H9 (cell line): Measurements from ENCODE around the gene RUNDC1. TPM values are rescaled to one million over a fixed set of nuclear protein-coding genes. Genes with fewer than 3 reads are reported as not detected.
"Not testable (repeated sequence)": the region's sequence is repeated elsewhere in the genome, so short reads cannot be mapped to it uniquely, and the experiment has no call there.

Source experiments
- DNase-seq: peaks from one replicate; pipeline ENCODE4 v3.0.0-alpha.2; 2017
- H2AFZ ChIP-seq: one replicate; pipeline ENCODE4 v1.6.1; 2013; ENCODE audit warnings: mild to moderate bottlenecking, low read length, control low read depth, moderate library complexity
- H2AK5ac ChIP-seq: 2 replicates; pipeline ENCODE4 v1.6.1; 2013; ENCODE audit warnings: low read length, control low read depth, mixed read lengths; ENCODE audit not compliant: insufficient read length
- H2BK120ac ChIP-seq: one replicate; pipeline ENCODE4 v1.6.1; 2013; ENCODE audit warnings: low read depth, mild to moderate bottlenecking, low read length, control low read depth, inconsistent platforms; ENCODE audit not compliant: poor library complexity, severe bottlenecking
- H2BK12ac ChIP-seq: 2 replicates; pipeline ENCODE4 v1.6.1; 2013; ENCODE audit warnings: low read length, control low read depth, mixed read lengths, low read depth; ENCODE audit not compliant: insufficient read length
- H2BK15ac ChIP-seq: 2 replicates; pipeline ENCODE4 v1.6.1; 2013; ENCODE audit warnings: low read depth, low read length, control low read depth
- H2BK20ac ChIP-seq: one replicate; pipeline ENCODE4 v1.6.1; 2013; ENCODE audit warnings: low read depth, mild to moderate bottlenecking, low read length, control low read depth, inconsistent platforms; ENCODE audit not compliant: poor library complexity, severe bottlenecking
- H2BK5ac ChIP-seq: 2 replicates; pipeline ENCODE4 v1.6.1; 2013; ENCODE audit warnings: low read length, control low read depth, mixed read lengths; ENCODE audit not compliant: insufficient read length
- H3K14ac ChIP-seq: 2 replicates; pipeline ENCODE4 v1.6.1; 2013; ENCODE audit warnings: low read length, control low read depth; ENCODE audit not compliant: insufficient read depth
- H3K18ac ChIP-seq: 2 replicates; pipeline ENCODE4 v1.6.1; 2013; ENCODE audit warnings: low read depth, mild to moderate bottlenecking, mixed read lengths, low read length, control low read depth; ENCODE audit not compliant: insufficient read length
- H3K23ac ChIP-seq: 2 replicates; pipeline ENCODE4 v1.6.1; 2013; ENCODE audit warnings: low read length, control low read depth, mixed read lengths, low read depth; ENCODE audit not compliant: insufficient read length
- H3K23me2 ChIP-seq: 2 replicates; pipeline ENCODE4 v1.6.1; 2013; ENCODE audit warnings: low read depth, mild to moderate bottlenecking, mixed read lengths, low read length, control low read depth; ENCODE audit not compliant: insufficient read length, poor library complexity, severe bottlenecking
- H3K27ac ChIP-seq: 2 replicates; pipeline ENCODE4 v1.5.1; 2013; ENCODE audit warnings: low read length, control low read depth, mixed read lengths, low read depth; ENCODE audit not compliant: insufficient read length
- H3K27me3 ChIP-seq: 2 replicates; pipeline ENCODE4 v1.6.1; 2013; ENCODE audit warnings: low read length, control low read depth, inconsistent platforms; ENCODE audit not compliant: insufficient read depth
- H3K4ac ChIP-seq: 2 replicates; pipeline ENCODE4 v1.6.1; 2013; ENCODE audit warnings: low read depth, mild to moderate bottlenecking, control low read depth, inconsistent platforms, low read length, moderate library complexity
- H3K4me1 ChIP-seq: 2 replicates; pipeline ENCODE4 v1.6.1; 2013; ENCODE audit warnings: low read length, control low read depth, inconsistent platforms; ENCODE audit not compliant: insufficient read depth
- H3K4me2 ChIP-seq: 2 replicates; pipeline ENCODE4 v1.6.1; 2013; ENCODE audit warnings: low read length, control low read depth, mixed read lengths; ENCODE audit not compliant: insufficient read length, insufficient read depth
- H3K56ac ChIP-seq: 2 replicates; pipeline ENCODE4 v1.6.1; 2013; ENCODE audit warnings: low read depth, mild to moderate bottlenecking, mixed read lengths, low read length, control low read depth; ENCODE audit not compliant: insufficient read length
- H3K79me1 ChIP-seq: 2 replicates; pipeline ENCODE4 v1.6.1; 2013; ENCODE audit warnings: low read depth, mild to moderate bottlenecking, moderate library complexity, low read length, control low read depth, inconsistent platforms; ENCODE audit not compliant: insufficient read depth, poor library complexity, severe bottlenecking
- H3K79me2 ChIP-seq: 2 replicates; pipeline ENCODE4 v1.6.1; 2013; ENCODE audit warnings: low read length, control low read depth, inconsistent platforms; ENCODE audit not compliant: insufficient read depth
- H3K9ac ChIP-seq: 2 replicates; pipeline ENCODE4 v1.6.1; 2013; ENCODE audit warnings: low read length, control low read depth, mixed read lengths; ENCODE audit not compliant: insufficient read length; ENCODE audit errors: extremely low read depth
- H3K9me3 ChIP-seq: one replicate; pipeline ENCODE4 v1.6.1; 2013; ENCODE audit warnings: low read depth, low read length, inconsistent platforms; ENCODE audit not compliant: control insufficient read depth
- H3T11ph ChIP-seq: one replicate; pipeline ENCODE4 v1.6.1; 2013; ENCODE audit warnings: mild to moderate bottlenecking, low read length, control low read depth, inconsistent platforms
- H4K20me1 ChIP-seq: one replicate; pipeline ENCODE4 v1.6.1; 2013; ENCODE audit not compliant: control insufficient read depth, insufficient read length, insufficient read depth
- H4K5ac ChIP-seq: 2 replicates; pipeline ENCODE4 v1.6.1; 2013; ENCODE audit warnings: low read depth, mild to moderate bottlenecking, mixed read lengths, low read length, control low read depth; ENCODE audit not compliant: insufficient read length
- H4K8ac ChIP-seq: replicated peaks from 2 replicates; pipeline ENCODE4 v1.6.1; 2013; ENCODE audit warnings: low read length, control low read depth, mixed read lengths, low read depth; ENCODE audit not compliant: insufficient read length
- H4K91ac ChIP-seq: 2 replicates; pipeline ENCODE4 v1.6.1; 2013; ENCODE audit warnings: low read depth, mild to moderate bottlenecking, moderate library complexity, mixed read lengths, low read length, control low read depth; ENCODE audit not compliant: insufficient read length
- H3K27ac Mint-ChIP-seq, 3 experiments: 2 replicates in 2 of 3; 3 replicates in 1 of 3; pipeline ENCODE4 v1.8.0; 2020 to 2021; ENCODE audit warnings: mixed read lengths in 3 of 3, mild to moderate bottlenecking in 1 of 3, moderate library complexity in 1 of 3
- H3K27me3 Mint-ChIP-seq: 2 replicates; pipeline ENCODE4 v1.8.0; 2021; ENCODE audit warnings: low read depth, mild to moderate bottlenecking, moderate library complexity, mixed read lengths
- H3K36me3 Mint-ChIP-seq, 3 experiments: 2 replicates in 2 of 3; 3 replicates in 1 of 3; pipeline ENCODE4 v1.8.0; 2020 to 2021; ENCODE audit warnings: low read depth in 3 of 3, mixed read lengths in 3 of 3; ENCODE audit not compliant: insufficient read depth in 1 of 3
- H3K4me1 Mint-ChIP-seq, 2 experiments: 2 replicates each; pipeline ENCODE4 v1.8.0; 2020; ENCODE audit warnings: mixed read lengths in 2 of 2
- H3K4me3 Mint-ChIP-seq, 2 experiments: 2 replicates in 1 of 2; 3 replicates in 1 of 2; pipeline ENCODE4 v1.8.0; 2020 to 2021; ENCODE audit warnings: mild to moderate bottlenecking in 2 of 2, mixed read lengths in 2 of 2, moderate library complexity in 1 of 2
- H3K9me3 Mint-ChIP-seq, 2 experiments: 2 replicates in 1 of 2; 3 replicates in 1 of 2; pipeline ENCODE4 v1.8.0; 2020; ENCODE audit warnings: mild to moderate bottlenecking in 2 of 2, mixed read lengths in 2 of 2, moderate library complexity in 1 of 2
- CTCF ChIP-seq: fragments of 200-600 bp; sonication (generic); conservative IDR thresholded peaks from 3 replicates; pipeline ENCODE4 v1.8.0; 2021; ENCODE audit warnings: antibody characterized with exemption, mild to moderate bottlenecking
- WGBS: extraction: QIAGEN DNeasy Blood & Tissue Kit; methylation state at CpG from one replicate; pipeline ENCODE4 v1.1.7; 2013; ENCODE audit warnings: missing lambda C conversion rate, low lambda C conversion rate, mixed read lengths; ENCODE audit not compliant: insufficient read length; ENCODE audit errors: extremely low coverage; 5-methylcytosine and 5-hydroxymethylcytosine counted together
- total RNA-seq: library from RNA; stranded (reverse); gene quantifications from 2 replicates; pipeline ENCODE4 v1.2.1, GENCODE V29; 2021

RUNDC1 gene
- total RNA-seq, 1 experiment from 2014 or later = 18.8 TPM

- H3K27ac Mint-ChIP-seq = no peak overlapping the region
- no peak overlapping the region for H3K56ac ChIP-seq
- no peaks in the 10 kb centered on the region for H3K9me3 Mint-ChIP-seq
These were observed 8.8 kb upstream of the RUNDC1 start for GRCh38 chr17:42971589-42971988.

GRCh38 chr17:42973323-42973722 lies 7.0 kb upstream of the RUNDC1 start:
- not testable (repeated sequence) for H3K14ac ChIP-seq, H3K27me3 ChIP-seq, H3K4me1 ChIP-seq, H3K27me3 Mint-ChIP-seq, H3T11ph ChIP-seq, H4K20me1 ChIP-seq, H4K8ac ChIP-seq, H3K9me3 Mint-ChIP-seq, H2BK120ac ChIP-seq, H3K23ac ChIP-seq, H3K36me3 Mint-ChIP-seq, H2AFZ ChIP-seq, H2AK5ac ChIP-seq, H4K5ac ChIP-seq, H3K4me1 Mint-ChIP-seq, H3K79me2 ChIP-seq, H2BK15ac ChIP-seq, H2BK20ac ChIP-seq, H3K4me3 Mint-ChIP-seq, DNase-seq, H2BK5ac ChIP-seq, H3K4me2 ChIP-seq, H4K91ac ChIP-seq, H3K23me2 ChIP-seq, H3K9me3 ChIP-seq, H3K56ac ChIP-seq, H3K18ac ChIP-seq, H3K4ac ChIP-seq, H3K79me1 ChIP-seq, H2BK12ac ChIP-seq, H3K9ac ChIP-seq, H3K27ac Mint-ChIP-seq, H3K27ac ChIP-seq
- no CpG with 5 or more reads among the region's 18 CpGs for WGBS

More at GRCh38 chr17:42971589-42971988, 8.8 kb upstream of the RUNDC1 start:
- H3K4me1 ChIP-seq = no peaks in the 10 kb centered on the region
- no peak overlapping the region for H2AK5ac ChIP-seq
- no peak for TF ChIP-seq CTCF
- H3K9me3 ChIP-seq = no peaks in the 10 kb centered on the region
- H3K4ac ChIP-seq = no peak overlapping the region
- no peaks in the 10 kb centered on the region for H3K79me1 ChIP-seq
- H3K9ac ChIP-seq = no peak overlapping the region
- Mint-ChIP-seq H3K4me1 (no peaks in the 10 kb centered on the region), H3K27me3 (no peaks in the 10 kb centered on the region), H3K4me3 (no peak overlapping the region), H3K36me3 (peaks cover 0 to 4% (median 3%) of the 10 kb centered on the region in 3 experiments; a peak in 3 of 7 replicates)
- no peak overlapping the region for H3K18ac ChIP-seq
- no peak overlapping the region for H3K4me2 ChIP-seq
- no peak overlapping the region for H2BK20ac ChIP-seq
- no peak overlapping the region for H4K5ac ChIP-seq
- no peak overlapping the region for H3K23ac ChIP-seq
- no peak overlapping the region for H2BK12ac ChIP-seq
- no peak overlapping the region for H2AFZ ChIP-seq
- H4K91ac ChIP-seq = no peak overlapping the region
- no peak overlapping the region for H2BK120ac ChIP-seq
- H3K27me3 ChIP-seq = no peaks in the 10 kb centered on the region
- H3T11ph ChIP-seq = no peak overlapping the region
- H4K20me1 ChIP-seq = no peaks in the 10 kb centered on the region
- no peak overlapping the region for H2BK5ac ChIP-seq
- no peak overlapping the region for H3K14ac ChIP-seq
- no peak overlapping the region for H2BK15ac ChIP-seq
- no peaks in the 10 kb centered on the region for H3K23me2 ChIP-seq
- no peak overlapping the region for H3K27ac ChIP-seq
- DNase-seq = no peak
- WGBS = no CpG with 5 or more reads among the region's 5 CpGs
- no peaks in the 10 kb centered on the region for H3K79me2 ChIP-seq
- H4K8ac ChIP-seq = no peak overlapping the region
